GM18867 (cell line): Measurements from ENCODE around the gene PSPC1.
"Not testable (repeated sequence)": the region's sequence is repeated elsewhere in the genome, so short reads cannot be mapped to it uniquely, and the experiment has no call there.

Experiments used
- ATAC-seq: cut with Tn5 transposase; IDR thresholded peaks from one replicate; pipeline ENCODE4 v1.9.1; 2021; ENCODE audit warnings: mild to moderate bottlenecking, moderate library complexity; ENCODE audit not compliant: unreplicated experiment

PSPC1 gene

DNA sequence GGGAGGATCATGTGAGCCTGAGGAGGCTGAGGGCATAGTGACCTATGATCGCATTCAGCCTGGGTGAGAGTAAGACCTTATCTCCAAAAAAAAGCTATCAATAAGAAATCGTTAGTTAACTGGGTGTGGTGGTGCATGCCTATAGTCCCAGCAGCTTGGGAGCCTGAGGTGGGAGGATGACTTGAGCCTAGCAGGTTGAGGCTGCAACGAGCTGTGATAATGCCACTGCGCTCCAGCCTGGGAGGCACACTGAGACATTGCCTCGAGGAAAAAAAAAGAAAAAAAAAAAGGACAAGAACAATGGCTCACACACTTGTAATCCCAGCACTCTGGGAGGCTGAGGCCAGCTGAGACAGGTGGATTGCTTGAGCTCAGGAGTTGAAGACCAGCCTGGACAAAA, 16.2 kb downstream of the PSPC1 start:
- no peak for ATAC-seq

DNA sequence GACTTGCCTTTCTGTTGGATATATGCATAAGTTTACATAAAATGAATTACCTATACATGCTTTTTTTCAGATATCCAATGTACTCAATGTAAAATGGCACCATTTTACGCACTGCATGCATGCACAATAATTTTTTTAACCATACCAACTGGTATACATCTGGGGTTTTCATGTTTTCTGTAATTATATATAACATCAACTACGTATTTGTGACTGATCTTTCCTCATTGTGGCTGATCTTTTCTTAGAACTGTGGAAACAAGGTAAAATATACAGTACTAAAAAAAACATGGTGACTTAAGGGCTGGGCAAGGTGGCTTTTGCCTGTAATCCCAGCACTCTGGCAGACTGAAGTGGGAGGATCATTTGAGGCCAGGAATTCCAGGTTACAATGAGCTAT, 18.5 kb downstream of the PSPC1 start:
- ATAC-seq = no peak

DNA sequence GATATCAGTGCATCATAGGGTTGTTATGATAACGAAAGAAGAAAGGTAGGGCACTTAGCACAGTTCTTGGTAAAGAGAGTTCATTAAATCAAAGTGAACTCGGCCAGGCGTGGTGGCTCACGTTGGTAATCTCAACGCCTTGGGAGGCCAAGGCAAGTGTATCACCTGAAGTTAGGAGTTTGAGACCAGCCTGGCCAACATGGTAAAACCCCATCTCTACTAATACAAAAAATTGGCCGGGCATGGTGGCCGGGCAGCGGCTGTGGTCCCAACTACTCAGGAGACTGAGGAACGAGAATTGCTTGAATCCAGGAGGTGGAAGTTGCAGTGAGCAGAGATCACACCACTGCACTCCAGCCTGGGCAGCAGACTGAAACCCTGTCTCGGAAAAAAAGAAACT, 19.1 kb downstream of the PSPC1 start:
- no peak for ATAC-seq

- no peak for ATAC-seq
These were observed 23.1 kb downstream of the PSPC1 start for GRCh38 chr13:19759669-19760068.

DNA sequence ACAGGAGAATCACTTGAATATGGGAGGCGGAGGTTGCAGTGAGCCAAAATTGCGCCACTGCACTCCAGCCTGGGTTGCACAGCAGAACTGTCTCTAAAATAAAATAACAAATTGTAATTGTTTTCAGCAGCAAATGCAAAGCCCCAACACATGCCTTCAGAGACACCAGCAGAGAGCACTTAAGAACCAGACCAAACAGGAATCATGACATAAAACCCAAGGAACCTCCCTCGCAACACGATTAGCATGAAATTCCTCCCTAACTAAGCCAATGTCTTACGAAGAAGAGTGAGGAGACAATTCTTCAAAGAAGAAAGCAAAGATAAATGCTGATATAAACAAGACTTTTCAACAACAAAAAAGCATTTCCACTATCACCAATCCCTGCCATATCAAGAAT, 40.1 kb downstream of the PSPC1 start:
- no peak for ATAC-seq

GRCh38 chr13:19737844-19738557, 44.7 kb downstream of the PSPC1 start:
- no peak for ATAC-seq

GRCh38 chr13:19726611-19727010, 56.1 kb downstream of the PSPC1 start:
- ATAC-seq = no peak

DNA sequence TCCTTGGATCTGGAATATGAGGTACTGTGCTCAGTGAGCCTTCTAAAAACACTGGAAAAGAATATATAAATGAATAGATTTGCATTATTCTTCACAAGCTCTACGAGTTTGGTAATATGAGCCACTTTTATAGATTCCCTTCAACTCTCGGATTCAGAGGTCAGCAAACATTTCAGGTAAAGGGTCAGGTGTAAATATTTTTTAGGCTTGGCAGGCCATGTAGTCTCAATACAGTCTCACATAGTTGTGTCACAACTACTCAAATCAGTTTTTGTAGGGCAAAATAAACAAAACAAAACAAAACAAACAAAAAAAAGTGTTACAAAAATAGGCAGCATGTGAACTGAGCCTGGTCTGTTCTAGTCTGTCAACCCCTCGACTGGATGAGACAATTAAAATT, 57.4 kb downstream of the PSPC1 start:
- ATAC-seq = no peak

DNA sequence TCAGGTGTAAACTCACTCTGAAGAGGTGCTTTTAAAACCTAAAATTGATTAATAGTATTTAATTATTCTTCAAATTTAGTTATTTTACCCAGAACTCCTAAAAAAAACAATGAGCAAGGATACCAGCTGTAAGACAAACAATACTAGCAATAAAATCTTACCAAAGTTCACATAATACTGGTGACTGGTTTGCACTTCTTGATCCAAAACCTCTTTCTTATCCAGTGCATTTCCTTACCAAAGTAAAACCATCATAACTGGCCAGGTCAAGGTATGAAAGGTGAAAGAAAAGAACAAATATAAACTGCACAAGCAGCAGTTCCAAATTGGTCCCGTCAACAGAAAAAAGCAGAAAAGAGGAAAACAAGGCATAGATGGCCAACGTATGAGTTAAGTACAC, 62.7 kb downstream of the PSPC1 start:
- ATAC-seq = no peak

DNA sequence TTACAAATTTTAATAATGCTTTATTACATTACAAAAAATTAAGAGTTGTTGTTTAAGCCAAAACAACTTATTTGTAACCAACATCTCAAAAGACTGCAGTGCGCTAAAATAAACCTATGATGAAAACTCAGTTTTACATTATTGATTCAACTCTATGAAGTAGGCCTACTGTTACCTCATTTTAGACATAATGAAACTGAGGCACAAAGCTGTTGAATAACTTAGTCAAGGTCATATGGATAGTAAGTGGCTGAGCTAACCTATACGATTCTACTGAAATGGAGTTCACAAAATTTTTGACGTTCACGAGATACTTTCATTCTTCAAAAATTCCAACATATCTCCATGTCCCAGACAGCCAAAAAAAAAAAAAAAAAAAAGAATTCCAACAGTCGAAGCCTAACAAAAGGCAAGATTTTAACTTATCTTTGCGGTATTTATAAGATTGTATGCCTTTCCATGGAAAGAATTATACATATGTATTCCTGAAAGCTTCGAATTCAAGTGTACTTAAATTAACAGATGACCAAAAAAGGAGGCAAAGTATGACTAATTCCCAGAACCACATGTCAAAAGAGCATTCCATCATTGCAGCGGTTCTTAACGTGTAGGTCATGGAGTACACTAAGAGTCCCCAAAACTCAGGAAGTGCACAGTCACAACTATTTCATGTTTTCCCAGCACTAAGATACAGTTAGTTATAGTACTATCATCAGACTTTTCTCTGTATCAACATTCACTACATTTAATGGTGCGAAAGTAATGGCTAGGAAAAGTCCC, 69.4 kb downstream of the PSPC1 start:
- ATAC-seq = no peak

DNA sequence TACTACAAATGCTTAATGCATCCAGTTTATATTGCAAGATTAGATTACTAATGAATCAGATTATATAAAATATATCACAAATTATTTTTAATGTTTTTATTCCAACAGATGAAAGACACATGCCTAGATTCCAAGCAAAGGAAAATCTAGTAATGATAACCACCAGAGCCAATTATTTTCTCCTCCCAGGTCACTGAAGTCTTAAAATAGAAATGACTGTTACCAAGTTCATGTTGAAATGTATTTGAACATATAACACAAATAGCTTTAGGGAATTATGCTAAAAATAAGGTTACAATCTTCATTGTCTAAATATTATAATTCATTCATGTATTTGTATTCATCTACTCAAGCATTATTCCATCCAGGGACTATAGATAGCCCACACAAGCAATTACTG, 73.0 kb downstream of the PSPC1 start:
- ATAC-seq = not testable (repeated sequence)

DNA sequence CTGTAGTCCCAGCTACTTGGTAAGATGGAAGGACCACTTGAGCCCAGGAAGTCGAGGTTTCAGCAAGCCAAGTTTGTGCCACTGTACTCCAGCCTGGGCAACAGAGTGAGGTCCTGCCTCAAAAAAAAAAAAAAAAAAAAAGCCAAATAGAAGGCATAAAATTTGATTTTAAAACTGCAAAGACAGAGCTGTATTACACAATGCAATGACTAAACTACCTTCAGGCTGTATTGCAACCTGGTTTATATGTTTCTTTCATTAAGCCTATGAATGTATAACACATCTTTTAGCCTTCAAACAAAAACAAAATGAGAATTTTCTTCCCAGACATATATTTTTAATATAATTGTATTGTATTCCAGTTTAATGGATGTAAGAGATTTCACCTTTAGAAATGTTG, 73.7 kb downstream of the PSPC1 start:
- ATAC-seq = not testable (repeated sequence)

DNA sequence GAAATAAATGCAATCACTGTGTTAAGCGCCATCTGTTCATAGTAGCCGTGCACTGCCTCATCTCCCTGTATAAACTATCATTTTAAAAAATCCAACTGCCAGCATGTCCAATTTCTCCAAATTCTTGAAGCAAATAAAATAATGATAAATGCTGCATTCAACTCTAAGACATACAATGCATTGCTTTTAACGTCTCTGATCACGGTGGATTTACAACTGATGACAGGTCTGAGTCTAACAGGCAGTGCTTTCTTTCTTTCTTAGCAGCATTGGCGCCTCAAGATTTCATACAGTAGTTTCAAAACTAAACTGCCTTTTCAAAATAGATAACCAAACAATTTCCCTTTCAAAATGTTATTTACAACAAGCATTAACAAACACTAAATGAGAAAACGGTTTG, 78.5 kb downstream of the PSPC1 start:
- not testable (repeated sequence) for ATAC-seq

DNA sequence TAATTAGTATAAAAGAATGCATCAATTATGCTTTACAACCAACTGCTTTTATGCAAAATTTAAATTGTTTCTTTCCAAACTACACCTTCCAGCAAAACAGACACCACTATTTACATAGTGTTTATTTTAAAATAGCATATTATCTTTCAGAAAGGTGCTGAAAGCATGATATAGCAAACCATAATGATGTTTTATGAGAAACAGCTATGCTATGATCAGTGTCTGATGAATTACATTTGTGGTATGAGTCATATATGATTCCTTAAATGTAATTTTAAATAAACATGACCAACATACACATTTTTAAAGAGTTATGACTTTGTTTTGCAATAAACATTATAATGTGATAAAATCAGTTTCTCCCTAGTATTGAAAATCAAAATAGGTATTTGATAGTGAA, 81.1 kb downstream of the PSPC1 start:
- ATAC-seq = not testable (repeated sequence)

DNA sequence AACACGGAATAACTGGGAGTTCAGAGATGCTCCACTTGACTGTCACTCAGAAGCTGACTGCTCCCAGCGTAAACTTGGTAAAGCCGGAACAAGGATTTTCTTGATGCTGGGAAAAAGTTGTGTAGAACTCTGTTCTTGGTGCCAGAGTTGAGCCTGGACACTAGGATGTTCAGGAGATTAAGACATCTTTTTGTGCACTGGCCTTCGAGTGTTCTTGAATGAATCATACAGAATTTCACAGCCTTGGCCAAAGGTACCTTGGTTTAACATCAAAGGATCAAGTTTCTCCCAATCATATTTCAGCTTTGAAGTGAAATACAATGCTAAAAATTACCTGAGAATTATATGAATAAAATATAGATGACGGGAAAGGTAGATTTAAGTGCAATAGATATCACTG, 81.8 kb downstream of the PSPC1 start:
- ATAC-seq = not testable (repeated sequence)

GRCh38 chr13:19695829-19696228, 86.9 kb downstream of the PSPC1 start:
- ATAC-seq = no peak

DNA sequence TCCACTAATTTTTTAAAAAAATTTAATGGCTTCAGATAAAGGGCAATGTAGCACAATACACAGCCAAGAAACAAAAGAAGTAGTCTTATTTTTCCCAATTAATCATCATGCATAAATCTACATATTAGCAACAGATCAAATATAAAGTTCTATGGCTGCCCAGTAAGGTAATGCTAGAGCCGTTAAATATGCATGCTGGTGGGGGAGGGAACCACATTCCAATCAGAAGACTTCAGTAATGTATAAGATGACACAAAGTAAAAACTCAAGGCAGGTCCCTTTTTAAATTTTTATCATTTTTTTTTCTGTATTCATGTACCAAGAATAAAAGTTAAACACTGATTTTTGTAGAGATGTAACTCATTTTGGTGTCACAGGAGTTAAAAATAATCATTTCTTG, 87.3 kb downstream of the PSPC1 start:
- ATAC-seq = no peak

GRCh38 chr13:19691447-19691846, 91.3 kb downstream of the PSPC1 start:
- ATAC-seq = not testable (repeated sequence)

- ATAC-seq = no peak
These were observed 97.3 kb downstream of the PSPC1 start for GRCh38 chr13:19685437-19685836.

- no peak for ATAC-seq
These were observed 97.7 kb downstream of the PSPC1 start for GRCh38 chr13:19685034-19685433.

GRCh38 chr13:19681517-19681916, 101.2 kb downstream of the PSPC1 start:
- no peak for ATAC-seq

DNA sequence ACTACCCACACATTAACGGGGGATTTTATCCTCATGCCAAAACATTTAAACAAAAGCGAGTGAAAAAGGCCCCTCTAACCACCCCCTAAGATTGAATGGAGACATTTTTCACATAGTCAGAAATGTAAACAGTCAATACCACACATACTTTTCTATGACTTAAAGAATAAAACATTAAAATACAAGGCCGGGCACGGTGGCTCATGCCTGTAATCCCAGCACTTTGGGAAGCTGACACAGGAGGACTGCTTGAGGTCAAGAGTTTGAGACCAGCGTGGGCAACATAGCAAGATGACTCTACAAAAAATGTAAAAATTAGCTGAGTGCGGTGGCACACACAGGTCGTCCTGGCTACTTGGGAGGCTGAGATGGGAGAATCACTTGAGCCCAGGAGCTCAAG, 102.0 kb downstream of the PSPC1 start:
- no peak for ATAC-seq
